ENCODE results near the gene OR1D5.

- TF ChIP-seq CTCF (IDR thresholded peaks at IDR 0.05), result no peak
- TF ChIP-seq POLR2A (IDR thresholded peaks at IDR 0.05), result no peak
- no peak for TF ChIP-seq POLR2AphosphoS5 (IDR thresholded peaks at IDR 0.05)
These were observed 16.7 kb downstream of the OR1D5 start for GRCh38 chr17:3046753-3047152.

All from prostate gland (tissue), 2 donors.